Lung (tissue), 12 donors: Measurements from ENCODE around the gene CFAP20DC. TPM values are rescaled to one million over a fixed set of nuclear protein-coding genes. Genes with fewer than 3 reads are reported as not detected.
"Not testable (repeated sequence)": the region's sequence is repeated elsewhere in the genome, so short reads cannot be mapped to it uniquely, and the experiment has no call there.

ENCODE experiments used
- ATAC-seq: fragments of 200-7000 bp; cut with Tn5 transposase; one replicate; pipeline ENCODE4 v1.9.1; 2020; ENCODE audit warnings: moderate number of reproducible peaks; ENCODE audit not compliant: insufficient read depth, low FRiP score
- DNase-seq, 3 donors: peaks; one replicate each; pipeline ENCODE4 v3.0.0-alpha.2; 2013 to 2017
- H3K27ac ChIP-seq, 2 donors: one replicate each; pipeline ENCODE4 v1.5.1; 2013; ENCODE audit warnings: mild to moderate bottlenecking in 2 of 2, moderate library complexity in 2 of 2, control low read depth in 1 of 2, inconsistent platforms in 1 of 2, low read depth in 1 of 2, low read length in 1 of 2
- H3K27me3 ChIP-seq, 3 donors: one replicate each; pipeline ENCODE4 v1.5.1; 2013; ENCODE audit warnings: low read length in 2 of 3; ENCODE audit not compliant: control insufficient read depth in 3 of 3, insufficient read depth in 3 of 3
- H3K36me3 ChIP-seq, 4 donors: one replicate each; pipeline ENCODE4 v1.5.1; 2013; ENCODE audit warnings: low read length in 4 of 4, mild to moderate bottlenecking in 1 of 4, moderate library complexity in 1 of 4; ENCODE audit not compliant: control insufficient read depth in 4 of 4, insufficient read depth in 4 of 4
- H3K4me1 ChIP-seq, 5 donors: one replicate each; pipeline ENCODE4 v1.5.1; 2013; ENCODE audit warnings: low read length in 5 of 5, mild to moderate bottlenecking in 2 of 5, moderate library complexity in 1 of 5; ENCODE audit not compliant: control insufficient read depth in 5 of 5, insufficient read depth in 5 of 5
- H3K4me3 ChIP-seq: one replicate; pipeline ENCODE4 v1.5.1; 2013; ENCODE audit warnings: mild to moderate bottlenecking, control low read depth, moderate library complexity
- H3K9ac ChIP-seq, 2 donors: one replicate each; pipeline ENCODE4 v1.5.1; 2013; ENCODE audit warnings: low read length in 2 of 2, control low read depth in 1 of 2; ENCODE audit not compliant: insufficient read depth in 1 of 2
- H3K9me3 ChIP-seq, 4 donors: one replicate each; pipeline ENCODE4 v1.5.1; 2013; ENCODE audit warnings: low read length in 3 of 4, mild to moderate bottlenecking in 1 of 4, moderate library complexity in 1 of 4; ENCODE audit not compliant: control insufficient read depth in 4 of 4, insufficient read depth in 3 of 4
- WGBS, 2 donors: extraction: QIAGEN DNeasy Blood & Tissue Kit; methylation state at CpG; one replicate each; pipeline ENCODE4 v1.1.7; 2013; 5-methylcytosine and 5-hydroxymethylcytosine counted together
- polyA plus RNA-seq, 2 donors: library from polyadenylated mRNA; stranded (reverse); fragments of 200-250 nt; gene quantifications; one replicate each; pipeline ENCODE4 v1.2.1, GENCODE V29; 2013
- total RNA-seq, 2 donors: library from RNA; depleted of rRNA in 1 of 2; stranded (reverse); fragments of >200 nt in 1 of 2; gene quantifications; one replicate each; pipeline ENCODE4 v1.2.1, GENCODE V29; 2014 to 2021
- TF ChIP-seq, protein P1 (sequence below): IDR thresholded peaks from 2 replicates; pipeline ENCODE4 v1.5.1; 2012; ENCODE audit warnings: mild to moderate bottlenecking; ENCODE audit errors: control extremely low read depth, extremely low read depth
- donor health status: control.
- donor health status: control.
- donor health status: Bipolar disorder and iron deficiency.
- donor health status: healthy.
- donor health status: DM: yes; HTN: yes; CAD: no.

Gene CFAP20DC
- total and polyA plus RNA-seq, 4 donors = 0.47 to 5.4 (median 1.5) TPM

DNA sequence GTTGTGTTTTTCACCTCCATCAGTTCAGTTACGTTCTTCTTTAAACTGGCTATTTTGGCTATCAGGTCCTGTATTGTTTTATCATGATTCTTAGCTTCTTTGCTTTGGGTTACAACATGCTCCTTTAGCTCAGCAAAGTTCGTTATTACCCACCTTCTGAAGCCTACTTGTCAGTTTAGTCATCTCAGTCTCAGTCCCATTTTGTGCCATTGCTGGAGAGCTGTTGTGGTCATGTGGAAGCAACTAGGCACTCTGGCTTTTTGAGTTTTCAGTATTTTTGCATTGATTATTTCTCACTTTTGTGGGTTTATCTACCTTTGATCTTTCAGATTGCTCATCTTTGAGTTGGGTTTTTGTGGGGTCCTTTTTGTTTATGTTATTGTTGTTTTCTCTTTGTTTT lies 151.3 kb downstream of the CFAP20DC start:
- no peak for ATAC-seq
- TF ChIP-seq, protein P1, sequence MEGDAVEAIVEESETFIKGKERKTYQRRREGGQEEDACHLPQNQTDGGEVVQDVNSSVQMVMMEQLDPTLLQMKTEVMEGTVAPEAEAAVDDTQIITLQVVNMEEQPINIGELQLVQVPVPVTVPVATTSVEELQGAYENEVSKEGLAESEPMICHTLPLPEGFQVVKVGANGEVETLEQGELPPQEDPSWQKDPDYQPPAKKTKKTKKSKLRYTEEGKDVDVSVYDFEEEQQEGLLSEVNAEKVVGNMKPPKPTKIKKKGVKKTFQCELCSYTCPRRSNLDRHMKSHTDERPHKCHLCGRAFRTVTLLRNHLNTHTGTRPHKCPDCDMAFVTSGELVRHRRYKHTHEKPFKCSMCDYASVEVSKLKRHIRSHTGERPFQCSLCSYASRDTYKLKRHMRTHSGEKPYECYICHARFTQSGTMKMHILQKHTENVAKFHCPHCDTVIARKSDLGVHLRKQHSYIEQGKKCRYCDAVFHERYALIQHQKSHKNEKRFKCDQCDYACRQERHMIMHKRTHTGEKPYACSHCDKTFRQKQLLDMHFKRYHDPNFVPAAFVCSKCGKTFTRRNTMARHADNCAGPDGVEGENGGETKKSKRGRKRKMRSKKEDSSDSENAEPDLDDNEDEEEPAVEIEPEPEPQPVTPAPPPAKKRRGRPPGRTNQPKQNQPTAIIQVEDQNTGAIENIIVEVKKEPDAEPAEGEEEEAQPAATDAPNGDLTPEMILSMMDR = no peak

DNA sequence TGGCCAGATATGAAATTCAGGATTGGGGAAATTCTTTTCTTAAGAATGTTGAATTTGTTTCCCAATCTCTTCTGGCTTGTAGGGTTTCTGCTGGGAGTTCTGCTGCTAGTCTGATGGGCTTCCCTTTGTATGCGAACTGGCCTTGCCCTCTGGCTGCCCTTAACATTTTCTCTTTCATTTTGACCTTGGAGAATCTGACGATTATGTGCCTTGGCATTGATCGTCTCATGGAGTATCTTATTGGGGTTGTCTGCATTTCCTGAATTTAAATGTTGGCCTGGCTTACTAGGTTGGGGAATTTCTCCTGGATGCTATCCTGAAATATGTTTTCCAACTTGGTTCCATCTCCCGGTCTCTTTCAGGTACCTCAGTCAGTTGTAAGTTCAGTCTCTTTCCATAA lies 152.2 kb downstream of the CFAP20DC start:
- no peak overlapping the region for H3K9ac ChIP-seq
- DNase-seq (peak in 2 of 3 donors; percentile 2 to 3), ATAC-seq (no peak)
- 67 to 77% methylated on average over 4 of the region's 4 CpGs for WGBS, 2 donors
- H3K9me3 ChIP-seq = peaks cover 0 to 6% (median 0%) of the 10 kb centered on the region in 4 donors
- TF ChIP-seq, protein P1 = no peak
- H3K4me3 ChIP-seq = no peak overlapping the region
- H3K27me3 ChIP-seq = no peaks in the 10 kb centered on the region
- H3K27ac ChIP-seq = no peak overlapping the region
- peaks cover 0 to 11% (median 0%) of the 10 kb centered on the region in 5 donors for H3K4me1 ChIP-seq
- H3K36me3 ChIP-seq = no peaks in the 10 kb centered on the region

More for the DNA sequence above, 151.3 kb downstream of the CFAP20DC start:
- Histone ChIP-seq H3K27ac (no peak overlapping the region), H3K9me3 (peaks cover 0 to 6% (median 0%) of the 10 kb centered on the region in 4 donors), H3K9ac (no peak overlapping the region), H3K4me1 (peaks cover 0 to 11% (median 0%) of the 10 kb centered on the region in 5 donors), H3K36me3 (no peaks in the 10 kb centered on the region), H3K27me3 (no peaks in the 10 kb centered on the region), H3K4me3 (no peak overlapping the region)
- 92 to 94% methylated on average over 2 of the region's 2 CpGs for WGBS, 2 donors
- no peak for DNase-seq

GRCh38 chr3:58895678-58896077 lies 154.1 kb downstream of the CFAP20DC start:
- H3K4me3 ChIP-seq, H3K36me3 ChIP-seq, H3K27ac ChIP-seq, DNase-seq, ATAC-seq, H3K9ac ChIP-seq, H3K9me3 ChIP-seq, H3K27me3 ChIP-seq: not testable (repeated sequence)
- peaks cover 0 to 11% (median 0%) of the 10 kb centered on the region in 5 donors for H3K4me1 ChIP-seq
- WGBS, 2 donors = 95 to 97% methylated on average over 5 of the region's 5 CpGs

GRCh38 chr3:58892526-58892925 lies 157.3 kb downstream of the CFAP20DC start:
- not testable (repeated sequence) for H3K4me3 ChIP-seq, H3K9ac ChIP-seq, H3K9me3 ChIP-seq, H3K36me3 ChIP-seq, H3K27me3 ChIP-seq, ATAC-seq, H3K27ac ChIP-seq, DNase-seq, H3K4me1 ChIP-seq
- 33 to 64% methylated on average over 2 of the region's 2 CpGs for WGBS, 2 donors
